HEK293T (cell line): Measurements from ENCODE around the gene GRAPL.
"Not testable (repeated sequence)": the region's sequence is repeated elsewhere in the genome, so short reads cannot be mapped to it uniquely, and the experiment has no call there.

Experiments used
- FOXK2 ChIP-seq: fragments of 450-650 bp; IDR thresholded peaks from 2 replicates; pipeline ENCODE4 v1.6.1; 2016; ENCODE audit warnings: mild to moderate bottlenecking
- LEF1 ChIP-seq: fragments of 450-650 bp; IDR thresholded peaks from 2 replicates; pipeline ENCODE4 v1.6.1; 2017; ENCODE audit warnings: mild to moderate bottlenecking, borderline replicate concordance
- TF ChIP-seq, protein P1 (sequence below): fragments of 450-650 bp; IDR thresholded peaks from 2 replicates; pipeline ENCODE4 v1.6.1; 2016

- not testable (repeated sequence) for TF ChIP-seq FOXK2, LEF1
- TF ChIP-seq, protein P1, sequence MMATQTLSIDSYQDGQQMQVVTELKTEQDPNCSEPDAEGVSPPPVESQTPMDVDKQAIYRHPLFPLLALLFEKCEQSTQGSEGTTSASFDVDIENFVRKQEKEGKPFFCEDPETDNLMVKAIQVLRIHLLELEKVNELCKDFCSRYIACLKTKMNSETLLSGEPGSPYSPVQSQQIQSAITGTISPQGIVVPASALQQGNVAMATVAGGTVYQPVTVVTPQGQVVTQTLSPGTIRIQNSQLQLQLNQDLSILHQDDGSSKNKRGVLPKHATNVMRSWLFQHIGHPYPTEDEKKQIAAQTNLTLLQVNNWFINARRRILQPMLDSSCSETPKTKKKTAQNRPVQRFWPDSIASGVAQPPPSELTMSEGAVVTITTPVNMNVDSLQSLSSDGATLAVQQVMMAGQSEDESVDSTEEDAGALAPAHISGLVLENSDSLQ: not testable (repeated sequence)
Observed at GRCh38 chr17:19092737-19093683, 34.4 kb upstream of the GRAPL start.
